Right lobe of liver (tissue), 4 donors: ENCODE results near the gene CCSAP.

Experiments used
- CTCF ChIP-seq, 4 donors: fragments of 200-600 bp in 3 of 4; fragments of 450-650 bp in 1 of 4; IDR thresholded peaks; one replicate each; pipeline versions ENCODE4 v1.5.1 to v1.8.0; 2016 to 2022; ENCODE audit warnings: antibody characterized with exemption in 4 of 4, mild to moderate bottlenecking in 2 of 4
- POLR2A ChIP-seq: fragments of 450-650 bp; IDR thresholded peaks from one replicate; pipeline ENCODE4 v1.6.1; 2017; ENCODE audit warnings: antibody characterized with exemption, mild to moderate bottlenecking
- donor health status: DM: no; HTN: no; CAD: no.
- donor health status: DM: no; HTN: no; CAD: no.
- donor health status: DM: no; HTN: yes; CAD: no.

- TF ChIP-seq CTCF (IDR thresholded peaks at IDR 0.05) = peak in 1 of 4 donors; percentile 7
- TF ChIP-seq POLR2A = no peak
Observed at GRCh38 chr1:229342656-229343569, at the start of gene CCSAP.
